Measurements from ENCODE around the gene CRYBG2.
"Not testable (repeated sequence)": the region's sequence is repeated elsewhere in the genome, so short reads cannot be mapped to it uniquely, and the experiment has no call there.

CRYBG2 gene, protein sequence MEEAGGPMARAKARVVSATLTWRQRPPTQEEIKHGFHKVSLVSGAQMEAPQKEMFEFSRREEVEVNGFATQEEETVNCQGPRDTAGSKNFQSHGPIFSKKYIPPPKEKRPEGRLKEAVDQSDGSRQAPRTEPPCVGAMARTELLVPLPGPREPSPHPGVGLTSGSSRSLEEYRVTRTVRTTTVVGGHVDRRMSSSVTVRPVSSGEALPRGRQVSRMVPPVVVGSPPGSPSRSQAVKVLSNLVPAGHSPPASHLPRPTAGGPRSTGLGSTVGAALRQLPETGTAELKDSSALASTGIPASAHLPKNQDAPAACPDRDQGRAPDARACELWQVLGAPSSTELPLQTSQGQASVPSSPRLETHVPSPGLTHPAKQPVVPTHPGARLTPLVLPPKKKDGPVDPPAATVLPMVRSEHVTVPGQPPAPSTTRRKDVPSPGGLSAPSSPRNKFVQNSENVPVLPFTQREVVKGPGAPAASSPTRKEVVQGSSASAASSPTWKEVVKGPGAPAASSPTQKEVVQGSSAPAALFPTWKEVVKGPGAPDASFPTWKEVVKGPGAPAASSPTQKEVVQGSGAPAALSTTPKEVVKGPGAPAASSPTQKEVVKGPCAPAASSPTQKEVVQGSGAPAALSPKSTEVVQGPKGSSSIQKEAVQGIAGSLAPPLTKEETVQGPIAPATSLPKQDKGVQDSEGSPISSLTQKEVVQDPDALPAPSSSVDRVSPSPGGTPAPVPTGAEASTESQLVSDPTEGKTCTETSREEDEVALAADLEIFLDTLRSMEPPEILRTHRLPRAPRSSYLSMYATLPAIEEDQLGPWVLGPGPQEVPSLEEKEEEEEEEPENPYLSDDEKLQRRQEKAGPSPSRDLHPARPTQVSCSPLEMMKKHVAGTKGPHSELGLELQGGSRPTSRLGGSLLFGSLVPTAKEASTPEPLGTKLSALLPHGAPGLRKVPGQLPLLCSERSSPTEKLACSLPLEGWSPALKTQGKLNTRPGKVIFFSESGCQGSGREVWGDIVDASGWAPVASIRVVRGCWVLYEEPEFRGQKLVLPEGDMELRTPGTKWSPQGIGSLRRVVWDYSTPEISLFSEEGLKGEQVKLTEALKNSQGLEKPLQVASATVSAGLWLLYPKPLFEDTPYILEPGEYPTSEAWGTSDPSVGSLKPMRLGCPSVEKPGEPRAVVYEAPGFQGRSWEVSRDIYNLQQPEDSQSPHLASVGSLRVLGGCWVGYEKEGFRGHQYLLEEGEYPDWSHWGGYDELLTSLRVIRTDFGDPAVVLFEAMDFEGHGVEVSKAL (N-terminal part only)

DNA sequence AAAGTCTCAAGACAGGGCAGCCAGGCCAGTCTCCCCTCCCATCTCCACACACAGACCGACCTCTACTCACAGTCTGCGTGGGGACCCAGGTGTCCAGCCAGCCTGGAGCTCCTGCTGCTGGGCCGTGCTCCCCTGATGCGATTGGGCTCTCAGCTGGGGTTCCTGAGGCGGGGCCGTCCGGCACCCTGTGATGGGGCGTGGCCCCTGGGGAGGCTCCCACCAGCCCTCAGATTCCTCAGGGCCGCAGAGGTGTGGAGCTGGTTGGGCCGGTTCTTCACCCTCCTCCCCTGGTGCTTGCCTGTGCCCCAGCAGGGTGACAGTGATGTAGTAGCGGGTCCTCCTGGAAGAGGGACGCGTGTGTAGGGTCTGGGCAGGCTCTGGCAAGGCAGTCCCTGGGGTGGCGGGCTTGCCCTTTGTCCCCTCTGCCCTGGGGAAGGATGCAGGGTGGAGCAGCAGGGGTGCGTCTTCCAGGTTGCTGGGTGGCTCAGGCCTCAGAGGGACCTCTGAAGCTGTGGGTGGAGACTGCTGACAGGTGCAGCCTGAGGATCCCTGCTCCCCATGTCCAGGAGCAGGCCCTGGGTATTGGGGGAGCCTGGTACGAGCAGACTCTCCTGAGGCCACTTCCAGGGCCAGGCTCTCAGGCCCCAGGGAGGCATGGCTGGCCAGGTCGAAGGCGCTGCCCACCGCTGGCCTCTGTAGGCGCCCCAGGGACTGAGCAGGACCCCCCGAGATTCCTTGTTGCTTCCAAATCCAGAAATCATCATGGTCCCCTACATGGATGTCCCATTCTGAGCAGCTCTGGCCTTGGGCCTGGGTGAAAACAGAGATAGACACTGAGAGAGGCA is at the start of gene CRYBG2:
TSS of gene CRYBG2 (minus strand) at position 155 of the 845 bp plus-strand sequence. CDS start 7,473 bp downstream, outside the sequence.
- DNase-seq (ENCODE audit: low read depth in 2 of 2): no peak

DNA sequence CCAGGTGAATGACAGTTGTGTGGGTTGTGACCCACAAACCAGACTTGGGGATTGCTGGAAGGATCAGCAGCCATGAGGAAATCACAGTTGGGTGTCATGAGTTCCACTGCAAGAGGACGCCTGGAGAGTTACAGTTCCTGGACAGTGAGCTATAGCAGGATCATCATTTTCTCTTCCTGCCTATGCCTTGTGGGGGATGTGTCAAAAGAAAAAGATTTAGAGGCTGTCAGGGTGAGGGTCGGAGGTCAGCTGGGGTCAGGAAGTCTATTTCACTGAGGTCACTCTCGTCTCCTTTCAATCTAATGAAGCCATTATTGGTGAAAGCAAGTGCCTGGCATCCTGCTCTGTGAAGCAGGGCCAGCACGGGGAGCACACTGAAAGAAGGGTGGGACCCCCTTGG is 49.7 kb upstream of the CRYBG2 start:
- DNase-seq (ENCODE audit: low read depth in 2 of 2): no peak

DNA sequence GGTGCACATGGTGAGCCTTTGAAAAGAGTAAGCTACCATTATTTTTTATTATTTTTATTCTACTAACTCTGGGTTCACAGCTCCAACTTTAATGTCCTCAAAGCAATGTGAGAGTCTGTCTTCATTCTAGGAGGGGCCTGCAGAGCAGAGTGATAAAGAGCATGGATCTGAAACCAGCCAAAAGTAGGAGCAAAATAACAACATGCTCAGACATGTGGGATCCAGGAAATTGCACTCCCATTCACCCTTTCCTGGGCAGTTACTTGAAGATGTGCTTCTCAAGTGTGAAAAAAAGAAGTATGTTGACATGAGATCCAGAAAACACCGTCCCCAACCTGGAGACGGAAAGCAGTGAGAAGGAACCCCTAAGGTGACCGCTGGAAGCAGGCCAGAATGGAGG is 48.0 kb upstream of the CRYBG2 start:
- DNase-seq (ENCODE audit: low read depth in 2 of 2): no peak

DNA sequence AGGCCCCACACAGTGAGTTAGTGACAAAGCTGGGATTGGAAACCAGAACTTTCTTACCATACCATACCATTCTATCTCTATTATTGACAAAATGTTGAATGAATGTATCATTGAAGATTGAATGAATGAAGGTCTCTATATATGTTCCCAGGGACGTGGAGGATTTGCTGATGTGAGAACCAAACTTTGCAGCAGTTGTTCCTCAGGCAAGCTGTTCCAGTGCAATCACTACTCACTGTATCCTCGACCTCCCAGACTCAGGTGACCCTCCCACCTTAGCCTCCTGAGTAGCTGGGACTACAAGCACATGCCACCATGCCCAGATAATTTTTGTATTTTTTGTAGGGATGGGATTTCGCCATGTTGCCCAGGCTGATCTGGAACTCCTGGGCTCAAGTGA is 45.1 kb upstream of the CRYBG2 start:
- DNase-seq (ENCODE audit: low read depth in 2 of 2): no peak

DNA sequence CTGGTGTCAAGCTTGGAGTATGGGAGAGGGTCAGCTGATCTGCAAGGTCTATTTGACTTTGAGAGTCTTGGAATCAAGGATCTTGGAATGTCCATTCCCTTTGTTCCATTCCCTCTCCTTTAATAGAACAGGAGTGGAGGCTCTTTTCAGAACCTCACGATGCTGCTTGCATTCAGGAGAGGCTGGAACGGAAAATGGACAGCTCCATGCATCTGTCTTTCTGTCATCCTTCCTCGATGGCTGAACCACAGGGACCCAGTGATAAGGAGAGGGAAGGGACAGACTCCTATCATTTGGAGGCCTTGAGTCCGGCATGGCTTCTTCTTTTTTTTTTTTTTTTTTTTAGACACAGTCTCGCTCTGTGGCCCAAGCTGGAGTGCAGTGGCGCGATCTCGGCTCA is 41.8 kb upstream of the CRYBG2 start:
- DNase-seq (ENCODE audit: low read depth in 2 of 2): no peak

DNA sequence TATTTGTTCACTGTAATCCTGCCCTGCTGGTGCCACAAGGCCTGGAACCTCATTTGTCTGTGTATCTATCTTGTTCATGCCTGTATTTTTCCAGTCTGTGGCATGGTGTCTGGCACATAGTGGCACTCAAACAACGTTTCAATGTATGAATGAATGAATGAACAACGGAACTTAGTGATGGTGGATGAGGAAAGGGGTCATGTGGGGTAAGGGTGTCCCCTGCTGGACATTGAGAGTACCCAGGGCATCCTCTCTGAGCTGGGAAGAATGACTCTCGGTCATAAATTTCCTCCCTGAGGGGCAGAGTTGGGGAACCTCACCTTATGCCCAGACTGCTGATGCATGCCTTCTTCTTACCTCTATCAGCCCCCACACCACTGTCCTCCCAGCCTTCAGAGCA is 37.5 kb upstream of the CRYBG2 start:
- DNase-seq (ENCODE audit: low read depth in 2 of 2): peak in 1 of 2 donors; percentile 22

DNA sequence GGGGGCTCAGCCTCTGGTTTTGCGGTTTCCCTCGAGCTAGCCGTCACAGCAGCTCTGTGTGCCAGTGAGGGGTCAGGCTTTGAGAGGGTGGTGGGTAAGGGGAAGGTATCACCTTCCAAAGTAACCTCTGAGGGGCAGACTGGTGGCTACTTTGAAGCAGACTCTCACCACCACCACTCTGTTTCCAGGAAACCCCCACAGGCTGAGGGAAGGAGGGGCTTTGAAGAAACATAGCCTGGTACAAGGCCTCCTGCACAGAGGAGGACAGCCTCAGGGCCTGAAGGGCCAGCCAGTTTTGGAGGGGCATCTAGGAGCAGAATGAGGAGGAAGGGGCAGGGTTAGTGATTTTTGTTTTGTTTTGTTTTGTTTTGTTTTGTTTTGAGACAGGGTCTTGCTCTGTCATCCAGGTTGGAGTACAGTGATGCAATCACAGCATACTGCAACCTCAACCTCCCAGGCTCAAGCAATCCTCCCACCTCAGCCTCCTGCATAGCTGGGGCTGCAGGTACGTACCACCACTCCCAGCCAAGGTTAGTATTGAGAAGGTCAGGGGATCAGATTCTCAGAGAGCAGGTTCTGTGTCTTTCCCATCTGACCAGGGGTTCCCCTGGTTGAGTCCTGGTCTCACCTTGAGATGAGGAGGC is 35.8 kb upstream of the CRYBG2 start:
- no peak for DNase-seq (ENCODE audit: low read depth in 2 of 2)

DNA sequence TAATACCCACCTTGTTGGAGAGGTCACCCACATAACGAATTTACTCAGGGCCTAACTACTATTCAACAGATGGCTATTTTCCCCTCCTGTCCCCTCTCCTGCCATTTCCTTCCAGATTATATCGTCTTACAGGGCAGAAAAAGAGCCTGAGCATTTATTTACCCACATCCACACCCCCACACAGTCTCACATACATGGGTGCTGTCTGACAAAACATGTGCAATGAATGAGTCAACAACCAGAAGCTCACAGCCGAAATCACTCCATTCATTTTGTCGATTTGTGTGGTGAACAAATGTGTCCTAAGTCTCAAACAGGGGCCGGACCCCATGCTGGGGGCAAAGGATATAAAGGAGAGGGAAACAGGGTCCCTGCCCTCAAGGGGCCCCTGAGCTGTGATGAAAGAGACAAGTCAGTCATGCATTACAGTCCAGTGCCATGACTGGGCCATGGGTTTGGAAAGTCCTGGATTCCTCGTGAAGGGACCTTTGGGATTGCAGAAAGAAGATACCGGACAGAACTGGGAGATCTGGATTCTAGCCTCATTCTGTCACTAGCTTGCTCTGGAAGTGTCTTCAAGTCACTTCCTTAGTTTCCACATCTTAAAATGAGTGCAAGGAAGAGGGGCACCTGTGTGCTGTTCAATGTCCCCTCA is 35.0 kb upstream of the CRYBG2 start:
- DNase-seq (ENCODE audit: low read depth in 2 of 2): no peak

DNA sequence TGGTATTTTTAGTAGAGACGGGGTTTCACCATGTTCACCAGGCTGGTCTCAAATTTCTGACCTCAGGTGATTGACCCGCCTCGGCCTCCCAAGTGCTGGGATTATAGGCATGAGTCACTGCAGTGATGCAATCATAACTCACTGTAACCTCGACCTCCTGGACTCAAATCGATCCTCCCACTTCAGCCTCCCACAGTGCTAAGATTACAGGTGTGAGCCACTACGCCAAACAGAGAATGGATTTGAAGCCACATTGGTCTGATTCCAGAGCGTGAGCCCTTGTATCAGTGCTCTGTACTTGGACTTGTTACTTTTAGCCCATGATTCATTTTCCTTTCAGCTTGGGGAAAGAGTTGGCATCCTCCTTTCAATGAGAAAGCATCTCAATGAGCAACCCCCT is 33.5 kb upstream of the CRYBG2 start:
- no peak for DNase-seq (ENCODE audit: low read depth in 2 of 2)

DNA sequence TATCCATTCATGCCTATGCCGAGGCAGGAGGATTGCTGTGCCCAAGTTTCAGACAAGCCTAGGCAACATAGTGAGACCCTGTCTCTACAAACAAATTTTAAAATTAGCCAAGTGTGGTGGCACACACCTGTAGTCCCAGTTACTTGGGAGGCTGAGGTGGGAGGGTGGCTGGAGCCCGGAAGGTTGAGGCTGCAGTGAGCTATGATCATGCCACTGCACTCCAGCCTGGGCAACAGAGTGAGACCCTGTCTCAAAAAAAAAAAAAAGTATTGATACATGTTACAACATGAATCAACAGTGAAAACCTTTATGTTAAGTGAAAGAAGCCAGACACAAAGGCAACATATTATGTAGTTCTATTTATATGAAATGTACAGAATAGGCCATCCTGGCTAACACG is 31.1 kb upstream of the CRYBG2 start:
- DNase-seq (ENCODE audit: low read depth in 2 of 2): not testable (repeated sequence)

DNA sequence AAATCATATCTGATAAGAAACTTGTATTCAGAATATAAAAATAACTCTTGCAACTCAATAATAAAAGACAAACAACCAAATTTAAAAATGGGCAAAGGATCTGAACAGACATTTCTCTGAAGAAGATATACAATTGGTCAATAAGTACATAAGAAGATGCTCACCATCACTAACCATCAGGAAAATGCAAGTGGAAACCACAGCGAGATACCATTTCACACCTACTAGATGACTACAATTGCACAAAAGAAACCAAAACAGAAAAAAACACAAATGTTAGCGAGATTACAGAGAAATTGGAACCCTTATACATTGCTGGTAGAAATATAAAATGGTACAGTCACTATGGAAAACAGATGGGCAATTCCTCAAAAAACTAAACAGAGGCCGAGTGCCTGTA is 30.1 kb upstream of the CRYBG2 start:
- no peak for DNase-seq (ENCODE audit: low read depth in 2 of 2)

DNA sequence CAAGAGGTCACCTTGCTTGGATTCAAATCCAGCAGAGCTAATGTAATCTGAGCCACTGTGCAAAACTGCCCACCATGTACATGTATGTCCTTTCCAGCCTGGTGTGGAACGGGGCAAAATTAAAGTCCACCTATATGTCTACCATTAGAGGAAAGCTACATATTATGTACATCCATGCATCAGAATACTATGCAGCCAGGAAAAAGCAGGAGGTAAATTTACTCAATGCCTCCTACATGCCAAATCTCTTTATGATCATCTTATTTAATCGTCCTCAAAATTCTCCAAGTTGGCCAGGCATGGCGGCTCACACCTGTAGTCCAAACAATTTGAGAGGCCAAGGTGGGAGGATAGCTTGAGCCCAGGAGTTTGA is 24.9 kb upstream of the CRYBG2 start:
- DNase-seq (ENCODE audit: low read depth in 2 of 2): no peak

DNA sequence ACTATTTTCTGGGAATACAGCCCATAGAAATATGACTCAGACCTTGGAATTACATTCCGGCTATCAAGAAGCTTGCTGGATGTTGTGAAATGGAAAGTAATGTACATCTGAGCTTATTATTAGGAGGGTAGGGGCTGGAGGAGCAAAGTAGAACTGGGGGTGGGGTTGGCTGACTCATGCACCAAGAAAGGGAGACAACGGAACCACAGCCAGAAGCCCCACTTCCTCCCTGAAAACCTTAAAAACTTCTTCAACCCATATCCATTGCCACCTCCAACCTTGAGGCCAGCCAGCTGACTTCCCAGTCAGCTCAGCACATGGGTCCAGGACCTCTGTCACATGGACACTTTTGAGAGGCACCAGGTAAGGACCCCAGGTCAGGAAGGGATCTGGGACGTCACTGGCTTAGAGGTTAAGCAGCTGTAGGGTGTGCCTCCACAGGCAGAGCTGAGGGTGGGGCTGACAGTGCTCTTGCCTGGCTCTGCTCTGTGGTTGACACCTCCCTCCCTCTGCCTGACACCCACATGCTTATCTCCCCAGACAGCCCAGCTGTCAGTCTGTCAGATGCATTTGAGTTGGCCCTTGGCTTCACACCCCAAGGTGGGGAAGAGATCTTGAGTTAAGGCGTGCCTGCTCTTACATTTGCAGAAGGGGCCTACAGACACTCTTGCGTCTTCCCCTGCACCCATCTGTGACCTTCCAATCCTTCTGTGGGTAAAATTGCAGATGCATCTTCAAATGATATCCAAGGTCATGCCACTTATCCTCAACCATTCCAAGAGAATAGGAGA is 24.4 kb upstream of the CRYBG2 start:
- peak; percentile 18 to 50 for DNase-seq (ENCODE audit: low read depth in 2 of 2)

DNA sequence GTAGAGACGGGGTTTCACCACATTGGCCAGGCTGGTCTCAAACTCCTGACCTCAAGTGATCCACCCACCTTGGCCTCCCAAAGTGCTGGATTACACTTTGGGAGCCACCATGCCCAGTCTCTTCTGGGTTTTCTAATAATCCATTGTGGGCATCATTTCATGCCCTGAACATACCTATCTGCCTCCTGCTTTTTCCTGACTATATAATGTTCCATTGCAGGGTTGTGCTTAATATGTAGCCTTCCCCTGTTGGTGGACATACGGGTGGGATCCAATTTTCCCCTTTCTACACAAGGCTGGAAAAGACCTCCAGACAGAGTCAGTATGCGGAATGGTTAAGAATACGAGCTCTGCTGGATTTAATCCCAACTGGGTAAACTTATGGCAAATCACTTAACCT is 22.1 kb upstream of the CRYBG2 start:
- no peak for DNase-seq (ENCODE audit: low read depth in 2 of 2)

DNA sequence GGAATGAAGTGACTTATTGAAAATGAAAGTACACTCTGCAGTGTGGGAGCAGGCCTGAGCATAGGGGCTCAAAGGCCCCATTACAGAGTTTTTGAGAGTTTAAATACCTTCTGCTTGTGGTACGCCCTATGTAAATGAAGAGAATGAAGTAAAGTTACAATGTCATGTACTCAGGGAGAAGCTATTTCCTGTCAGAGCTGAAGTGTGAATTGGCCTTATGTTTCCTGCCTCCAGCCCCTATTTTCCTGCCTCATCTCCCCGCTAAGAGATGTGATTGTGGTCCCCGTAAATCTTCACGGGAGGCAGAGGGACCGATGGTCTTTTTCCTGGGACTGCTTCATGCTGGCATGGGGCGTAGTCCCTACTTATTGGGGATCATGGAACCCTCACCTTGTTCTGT is 21.2 kb upstream of the CRYBG2 start:
- DNase-seq (ENCODE audit: low read depth in 2 of 2): no peak

DNA sequence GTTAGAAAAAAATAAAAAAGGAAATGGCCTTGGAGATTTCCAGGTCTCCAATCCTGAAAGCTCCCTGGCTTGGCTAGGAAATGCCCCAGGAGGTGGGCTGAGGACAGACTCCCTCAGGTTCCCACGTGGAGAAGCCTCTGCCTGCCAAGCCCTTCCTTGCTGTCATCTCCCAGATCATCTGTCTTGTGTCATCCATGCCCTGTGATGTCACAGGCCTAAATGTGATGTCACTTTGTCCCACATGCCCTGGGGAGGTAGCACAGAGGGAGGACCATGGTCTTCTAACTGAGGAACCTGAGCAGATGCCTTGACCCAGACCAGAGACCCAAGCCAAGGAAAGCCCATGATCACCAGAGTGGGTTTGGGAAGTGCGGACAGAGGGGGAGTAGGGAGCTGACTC is 20.4 kb upstream of the CRYBG2 start:
- not testable (repeated sequence) for DNase-seq (ENCODE audit: low read depth in 2 of 2)

DNA sequence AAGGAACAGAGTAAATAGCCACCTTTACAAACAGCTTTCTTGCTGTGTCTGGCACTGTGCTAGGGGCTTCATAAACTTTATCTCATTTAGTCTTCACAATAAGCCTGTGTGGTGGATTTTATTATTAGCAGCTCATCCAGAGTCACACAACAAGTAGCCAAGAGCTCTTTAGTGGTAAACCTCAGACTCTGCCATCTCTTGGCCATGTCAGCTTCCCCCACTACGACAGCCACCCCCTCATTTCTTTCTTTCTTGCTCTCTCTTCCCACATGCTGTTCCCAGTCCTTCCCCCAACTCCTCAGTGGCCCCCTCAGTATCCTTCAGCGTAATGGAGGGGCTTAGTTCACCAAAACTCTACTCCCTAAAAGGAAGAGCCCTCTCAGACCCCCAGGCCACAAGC is 19.9 kb upstream of the CRYBG2 start:
- DNase-seq (ENCODE audit: low read depth in 2 of 2): no peak

DNA sequence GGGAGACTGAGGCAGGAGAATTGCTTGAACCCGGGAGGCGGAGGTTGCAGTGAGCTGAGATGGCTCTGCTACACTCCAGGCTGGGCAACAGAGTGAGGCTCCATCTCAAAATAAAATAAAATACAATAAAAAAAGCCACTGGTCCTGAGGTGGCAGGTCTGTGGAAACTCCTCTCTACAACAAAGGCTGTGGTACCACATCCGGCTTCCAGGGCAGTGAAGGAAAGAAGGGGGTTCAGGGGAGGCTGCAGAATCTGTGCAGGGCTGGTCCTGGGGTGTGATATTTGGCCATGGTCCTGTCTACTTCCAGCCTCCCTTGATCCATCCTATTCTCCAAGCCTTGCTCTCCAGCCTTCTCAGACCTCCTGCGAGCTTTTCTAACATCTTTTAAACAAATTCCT is 19.4 kb upstream of the CRYBG2 start:
- DNase-seq (ENCODE audit: low read depth in 2 of 2): no peak

DNA sequence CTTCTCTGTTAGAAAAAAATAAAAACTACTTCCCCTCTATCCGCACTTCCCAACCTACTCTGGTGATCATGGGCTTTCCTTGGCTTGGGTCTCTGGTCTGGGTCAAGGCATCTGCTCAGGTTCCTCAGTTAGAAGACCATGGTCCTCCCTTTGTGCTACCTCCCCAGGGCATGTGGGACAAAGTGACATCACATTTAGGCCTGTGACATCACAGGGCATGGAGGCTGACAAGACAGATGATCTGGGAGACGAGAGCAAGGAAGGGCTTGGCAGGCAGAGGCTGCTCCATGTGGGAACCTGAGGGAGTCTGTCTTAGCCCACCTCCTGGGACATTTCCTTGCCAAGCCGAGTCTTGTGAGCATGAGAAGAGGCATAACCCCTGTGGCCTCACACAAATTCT is 18.7 kb upstream of the CRYBG2 start, which contains the start of gene ZNF683:
TSS of gene ZNF683 (minus strand) at position 140 of the 400 bp plus-strand sequence. CDS start 4,179 bp downstream, outside the sequence.
- not testable (repeated sequence) for DNase-seq (ENCODE audit: low read depth in 2 of 2)
